GM13977 (cell line): ENCODE measurements around the gene SEC16A.

ENCODE experiments used
- DNase-seq: peaks from one replicate; pipeline ENCODE4 v3.0.0; 2012; ENCODE audit warnings: low spot score
- in situ Hi-C: fragments of 300-500 bp; cut with MboI; formaldehyde crosslinking; loops from one replicate; pipeline ENCODE4 v1.12.0; 2022; ENCODE audit warnings: low sequenced_read_pairs, low pct_unique_long_range_greater_than_20kb, mixed read lengths, inconsistent platforms; ENCODE audit not compliant: unreplicated experiment
- TF ChIP-seq, protein P1 (sequence below): IDR thresholded peaks from 2 replicates; pipeline ENCODE4 v1.5.1; 2012; ENCODE audit warnings: mild to moderate bottlenecking, control low read depth; ENCODE audit not compliant: insufficient read depth; ENCODE audit errors: extremely low read depth, missing control alignments

SEC16A gene

GRCh38 chr9:136465500-136466154, 17.2 kb downstream of the SEC16A start:
- in situ Hi-C loops: no loop called here
- DNase-seq: peak; percentile 24
- TF ChIP-seq, protein P1, sequence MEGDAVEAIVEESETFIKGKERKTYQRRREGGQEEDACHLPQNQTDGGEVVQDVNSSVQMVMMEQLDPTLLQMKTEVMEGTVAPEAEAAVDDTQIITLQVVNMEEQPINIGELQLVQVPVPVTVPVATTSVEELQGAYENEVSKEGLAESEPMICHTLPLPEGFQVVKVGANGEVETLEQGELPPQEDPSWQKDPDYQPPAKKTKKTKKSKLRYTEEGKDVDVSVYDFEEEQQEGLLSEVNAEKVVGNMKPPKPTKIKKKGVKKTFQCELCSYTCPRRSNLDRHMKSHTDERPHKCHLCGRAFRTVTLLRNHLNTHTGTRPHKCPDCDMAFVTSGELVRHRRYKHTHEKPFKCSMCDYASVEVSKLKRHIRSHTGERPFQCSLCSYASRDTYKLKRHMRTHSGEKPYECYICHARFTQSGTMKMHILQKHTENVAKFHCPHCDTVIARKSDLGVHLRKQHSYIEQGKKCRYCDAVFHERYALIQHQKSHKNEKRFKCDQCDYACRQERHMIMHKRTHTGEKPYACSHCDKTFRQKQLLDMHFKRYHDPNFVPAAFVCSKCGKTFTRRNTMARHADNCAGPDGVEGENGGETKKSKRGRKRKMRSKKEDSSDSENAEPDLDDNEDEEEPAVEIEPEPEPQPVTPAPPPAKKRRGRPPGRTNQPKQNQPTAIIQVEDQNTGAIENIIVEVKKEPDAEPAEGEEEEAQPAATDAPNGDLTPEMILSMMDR: no peak

DNA sequence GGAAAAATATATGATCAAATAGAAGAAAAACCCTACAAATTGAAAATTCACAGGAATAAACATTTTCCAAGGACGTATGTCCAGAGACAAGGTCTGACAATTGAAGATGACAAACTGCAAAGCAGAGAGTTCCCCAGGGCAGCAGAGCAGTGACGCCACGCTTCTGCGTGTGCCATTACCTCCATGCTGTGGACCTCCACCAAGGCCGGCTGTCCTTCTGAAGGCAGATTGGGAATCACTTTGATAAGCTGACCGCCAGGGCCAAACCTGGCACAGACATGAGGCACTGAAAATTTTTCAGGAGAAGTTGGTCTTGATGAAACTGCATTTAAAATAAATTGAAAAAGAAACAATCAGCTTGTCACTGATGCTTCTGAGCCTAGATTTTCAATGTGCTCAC, 18.6 kb downstream of the SEC16A start:
- in situ Hi-C loops: no loop called here
- peak; percentile 25 for DNase-seq
- TF ChIP-seq, protein P1: no peak

DNA sequence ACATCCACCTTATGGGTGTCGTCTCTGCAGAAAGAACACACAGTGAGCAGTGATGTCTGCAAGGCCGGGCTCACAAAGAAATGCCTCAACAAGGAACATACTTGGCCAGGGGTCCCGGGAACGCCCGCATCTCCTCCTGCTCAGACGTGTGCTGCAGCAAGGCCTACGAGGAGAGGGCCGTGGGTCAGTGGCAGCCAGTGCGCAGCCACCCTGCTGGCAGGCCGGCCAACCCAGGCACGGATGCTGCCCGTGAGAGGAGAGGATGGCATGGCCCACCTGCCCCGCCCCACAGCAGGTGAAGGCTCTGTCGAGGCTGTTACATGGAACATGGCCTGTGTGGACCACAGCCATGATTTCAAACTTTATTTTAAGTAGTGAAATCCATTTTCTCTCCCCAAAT, 19.3 kb downstream of the SEC16A start:
- DNase-seq: no peak
- in situ Hi-C loops: no loop called here
- TF ChIP-seq, protein P1: no peak

DNA sequence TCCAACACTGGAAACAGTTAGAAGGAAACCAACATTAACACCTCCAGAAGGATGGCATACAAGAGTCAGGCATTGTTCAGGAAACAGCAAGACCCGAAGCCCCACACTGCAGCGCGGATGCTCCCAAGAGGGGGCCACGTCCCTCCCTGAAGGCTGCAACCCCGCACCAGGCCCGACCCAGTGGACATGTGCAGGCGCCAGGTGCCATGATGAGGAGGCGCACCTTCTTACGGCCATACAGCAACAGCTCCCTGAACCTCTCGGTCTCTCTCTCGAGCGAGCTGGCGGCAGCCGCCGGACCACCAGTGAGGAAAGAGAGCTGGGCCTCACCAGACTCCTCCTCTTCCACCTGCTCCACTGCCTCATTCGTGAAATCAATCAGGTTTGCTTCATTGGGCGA, 20.2 kb downstream of the SEC16A start:
- TF ChIP-seq, protein P1: no peak
- DNase-seq: no peak
- in situ Hi-C loops: no loop called here

DNA sequence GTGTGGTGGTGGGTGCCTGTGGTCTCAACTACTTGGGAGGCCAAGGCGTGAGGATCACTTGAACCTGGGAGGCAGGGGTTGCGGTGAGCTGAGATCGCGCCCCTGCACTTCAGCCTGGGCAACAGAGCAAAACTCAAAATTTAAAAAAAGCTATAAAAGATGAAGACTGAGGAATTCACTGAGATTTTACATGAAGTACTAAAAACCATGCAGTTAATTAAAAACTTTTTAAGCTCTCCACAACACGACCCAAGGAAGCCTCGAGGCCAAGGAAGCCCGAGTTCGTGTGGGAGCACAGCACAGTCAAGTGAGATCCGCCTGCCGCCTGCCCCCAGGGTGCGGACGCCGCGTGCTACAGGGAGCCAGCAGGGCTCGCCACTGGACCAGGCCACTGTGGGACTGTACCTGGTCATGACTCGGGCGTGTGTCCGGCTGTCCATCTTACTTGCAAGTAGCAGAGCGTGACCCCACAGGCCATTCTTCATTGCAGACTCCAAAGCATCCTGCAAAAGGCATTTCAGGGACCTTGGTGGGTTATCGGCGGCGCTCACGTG, 22.0 kb downstream of the SEC16A start:
- TF ChIP-seq, protein P1: no peak
- DNase-seq: no peak
- in situ Hi-C loops: no loop called here

- TF ChIP-seq, protein P1: no peak
- no peak for DNase-seq
- in situ Hi-C loops: no loop called here
Observed at GRCh38 chr9:136459425-136459824, 23.4 kb downstream of the SEC16A start.

GRCh38 chr9:136457326-136457725, 25.5 kb downstream of the SEC16A start:
- TF ChIP-seq, protein P1: no peak
- in situ Hi-C loops: no loop called here
- no peak for DNase-seq
